Mesodermal cell (in vitro differentiated cells): ENCODE measurements around the gene ADAM12.

ENCODE experiments used
- H3K27ac ChIP-seq: 2 replicates; pipeline ENCODE4 v1.7.0; 2013; ENCODE audit warnings: mild to moderate bottlenecking, low read depth, low read length, moderate library complexity; ENCODE audit not compliant: severe bottlenecking
- H3K36me3 ChIP-seq: 2 replicates; pipeline ENCODE4 v1.7.1; 2013; ENCODE audit warnings: mild to moderate bottlenecking, low read length, moderate library complexity; ENCODE audit not compliant: control insufficient read depth, insufficient read depth
- H3K4me1 ChIP-seq: one replicate; pipeline ENCODE4 v1.7.1; 2013; ENCODE audit warnings: mild to moderate bottlenecking, low read length; ENCODE audit not compliant: insufficient read depth, control insufficient read depth, poor library complexity, severe bottlenecking
- H3K4me3 ChIP-seq: 2 replicates; pipeline ENCODE4 v1.7.0; 2013; ENCODE audit warnings: low read length, control low read depth, mild to moderate bottlenecking; ENCODE audit not compliant: insufficient read depth, poor library complexity, severe bottlenecking; ENCODE audit errors: extremely low read depth
- H3K9me3 ChIP-seq: 2 replicates; pipeline ENCODE4 v1.7.1; 2013; ENCODE audit warnings: mild to moderate bottlenecking, low read length, moderate library complexity; ENCODE audit not compliant: control insufficient read depth
- WGBS, 2 experiments: methylation state at CpG; one replicate each; pipeline ENCODE4 v1.1.5; 2013; ENCODE audit warnings: missing lambda C conversion rate in 2 of 2; ENCODE audit not compliant: insufficient coverage in 2 of 2; 5-methylcytosine and 5-hydroxymethylcytosine counted together

ADAM12 gene

GRCh38 chr10:126373972-126374371 is 14.3 kb downstream of the ADAM12 start:
- WGBS, 2 experiments, result 83 to 100% methylated on average over 1 of the region's 1 CpG
- peaks cover 23% of the 10 kb centered on the region for H3K9me3 ChIP-seq
- H3K36me3 ChIP-seq, result no peaks in the 10 kb centered on the region
- no peaks in the 10 kb centered on the region for H3K4me1 ChIP-seq
- H3K4me3 ChIP-seq, result no peak overlapping the region
- no peak overlapping the region for H3K27ac ChIP-seq

GRCh38 chr10:126373147-126373546 is 15.1 kb downstream of the ADAM12 start:
- no peaks in the 10 kb centered on the region for H3K4me1 ChIP-seq
- WGBS, 2 experiments, result 100% methylated on average over 1 to 2 of the region's 4 CpGs
- peaks cover 17% of the 10 kb centered on the region for H3K9me3 ChIP-seq
- no peaks in the 10 kb centered on the region for H3K36me3 ChIP-seq
- H3K4me3 ChIP-seq, result no peak overlapping the region
- no peak overlapping the region for H3K27ac ChIP-seq

- H3K4me1 ChIP-seq, result no peaks in the 10 kb centered on the region
- no CpG with 5 or more reads among the region's 1 CpG for whole genome bisulfite sequencing, 2 experiments
- H3K36me3 ChIP-seq, result no peaks in the 10 kb centered on the region
- no peak overlapping the region for H3K4me3 ChIP-seq
- H3K27ac ChIP-seq, result no peak overlapping the region
- H3K9me3 ChIP-seq, result peaks cover 15% of the 10 kb centered on the region
Observed at GRCh38 chr10:126372396-126372795, 15.9 kb downstream of the ADAM12 start.

DNA sequence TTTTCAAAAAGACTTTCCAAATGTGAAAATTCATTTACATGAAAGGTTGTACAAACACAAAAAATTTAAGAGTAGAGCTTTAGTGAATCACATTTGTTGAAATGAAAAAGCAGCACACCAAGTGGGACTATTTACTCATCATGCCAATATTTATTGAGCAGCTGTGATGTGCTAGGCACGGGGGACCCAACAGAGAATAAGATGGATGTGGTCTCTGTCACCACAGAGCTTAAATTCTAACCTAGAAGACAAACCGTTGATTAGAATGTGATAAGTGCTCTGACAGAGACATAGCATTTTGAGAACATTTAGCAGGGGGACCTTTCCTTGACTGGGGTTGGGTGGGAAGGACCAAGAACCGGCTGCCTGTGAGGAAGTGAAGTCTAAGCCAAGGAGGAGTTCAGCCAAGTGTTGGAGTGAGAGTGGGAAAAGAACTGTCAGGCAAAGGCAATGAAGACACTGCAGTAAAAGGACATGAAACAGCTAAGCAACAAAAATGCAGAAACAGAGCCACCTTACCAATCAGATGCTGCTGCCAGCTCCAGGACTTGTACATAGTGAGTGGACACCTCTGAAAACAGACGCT is 19.1 kb downstream of the ADAM12 start:
- Histone ChIP-seq H3K4me3 (no peak overlapping the region), H3K27ac (no peak overlapping the region), H3K4me1 (no peaks in the 10 kb centered on the region), H3K9me3 (no peaks in the 10 kb centered on the region), H3K36me3 (no peaks in the 10 kb centered on the region)
- 93 to 94% methylated on average over 1 to 2 of the region's 4 CpGs for WGBS, 2 experiments

DNA sequence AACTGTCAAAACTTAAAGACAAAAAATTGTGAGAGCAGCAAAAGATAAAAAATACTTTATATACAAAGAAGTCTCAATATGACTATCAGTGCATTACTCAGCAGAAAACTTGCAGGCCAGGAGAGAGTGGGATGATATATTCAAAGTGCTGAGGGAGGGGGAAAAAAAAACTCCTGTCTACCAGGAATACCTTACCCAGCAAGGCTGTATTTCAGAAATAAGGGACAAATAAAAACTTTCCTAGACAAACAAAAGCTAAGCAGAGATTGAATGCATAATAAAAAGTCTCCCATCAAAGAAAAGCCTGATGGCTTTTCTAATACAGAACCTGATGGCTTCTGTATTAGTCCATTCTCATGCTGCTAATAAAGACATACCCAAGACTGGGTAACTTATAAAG is 31.1 kb downstream of the ADAM12 start:
- no peak overlapping the region for H3K4me3 ChIP-seq
- H3K36me3 ChIP-seq, result no peaks in the 10 kb centered on the region
- no peak overlapping the region for H3K27ac ChIP-seq
- peaks cover 11% of the 10 kb centered on the region for H3K9me3 ChIP-seq
- H3K4me1 ChIP-seq, result no peaks in the 10 kb centered on the region

GRCh38 chr10:126353666-126354065 is 34.6 kb downstream of the ADAM12 start:
- Histone ChIP-seq H3K36me3 (no peaks in the 10 kb centered on the region), H3K27ac (no peak overlapping the region), H3K4me1 (peaks cover 5% of the 10 kb centered on the region), H3K4me3 (no peak overlapping the region), H3K9me3 (peaks cover 11% of the 10 kb centered on the region)
- WGBS, 2 experiments, result 100% methylated on average over 1 of the region's 1 CpG

- H3K9me3 ChIP-seq, result peaks cover 7% of the 10 kb centered on the region
Observed at GRCh38 chr10:126352453-126352852, 35.8 kb downstream of the ADAM12 start.

GRCh38 chr10:126351021-126351420 is 37.3 kb downstream of the ADAM12 start:
- Histone ChIP-seq H3K36me3 (no peaks in the 10 kb centered on the region), H3K9me3 (peaks cover 7% of the 10 kb centered on the region), H3K4me1 (peaks cover 5% of the 10 kb centered on the region), H3K4me3 (no peak overlapping the region), H3K27ac (no peak overlapping the region)
- WGBS, 2 experiments, result 90 to 98% methylated on average over 4 to 6 of the region's 6 CpGs

More at GRCh38 chr10:126352453-126352852, 35.8 kb downstream of the ADAM12 start:
- Histone ChIP-seq H3K27ac (no peak overlapping the region), H3K36me3 (no peaks in the 10 kb centered on the region), H3K4me1 (peaks cover 5% of the 10 kb centered on the region), H3K4me3 (no peak overlapping the region)
- 85 to 100% methylated on average over 1 to 3 of the region's 4 CpGs for WGBS, 2 experiments

- Histone ChIP-seq H3K4me3 (no peak overlapping the region), H3K36me3 (no peaks in the 10 kb centered on the region), H3K27ac (no peak overlapping the region), H3K4me1 (peaks cover 5% of the 10 kb centered on the region), H3K9me3 (peaks cover 1% of the 10 kb centered on the region)
- WGBS, 2 experiments, result 93 to 96% methylated on average over 5 to 7 of the region's 10 CpGs
Observed at GRCh38 chr10:126350216-126350992, 37.9 kb downstream of the ADAM12 start.

- no peaks in the 10 kb centered on the region for H3K9me3 ChIP-seq
- WGBS, 2 experiments, result 95 to 100% methylated on average over 1 to 5 of the region's 5 CpGs
- H3K4me3 ChIP-seq, result no peak overlapping the region
- H3K27ac ChIP-seq, result no peak overlapping the region
- H3K4me1 ChIP-seq, result peaks cover 5% of the 10 kb centered on the region
- H3K36me3 ChIP-seq, result no peaks in the 10 kb centered on the region
Observed at GRCh38 chr10:126349676-126350075, 38.6 kb downstream of the ADAM12 start.

DNA sequence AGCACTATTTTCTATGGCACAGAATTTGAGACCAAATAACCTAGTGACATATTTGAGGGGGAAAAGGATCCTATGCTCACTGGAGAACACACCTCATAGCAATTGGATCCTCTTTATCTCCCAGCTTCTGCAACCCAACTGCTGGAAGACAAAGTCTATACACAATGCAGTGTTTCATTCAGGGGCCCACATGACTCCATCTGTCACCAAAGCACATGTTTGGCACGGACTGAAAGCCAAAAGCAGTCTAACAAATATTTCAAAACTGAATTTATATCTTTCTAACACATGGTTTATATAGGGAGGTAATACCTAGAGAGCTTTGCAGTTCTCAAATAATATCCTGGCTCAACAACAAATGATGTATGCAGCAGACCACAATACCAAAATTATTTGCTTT is 39.2 kb downstream of the ADAM12 start:
- Histone ChIP-seq H3K4me1 (peaks cover 5% of the 10 kb centered on the region), H3K9me3 (no peaks in the 10 kb centered on the region), H3K4me3 (no peak overlapping the region), H3K27ac (no peak overlapping the region), H3K36me3 (no peaks in the 10 kb centered on the region)
- WGBS, 2 experiments, result no CpG with 5 or more reads among the region's 1 CpG
